HG02970 (cell line): ENCODE data around the gene TRIM59.

Experiments
- ATAC-seq: cut with Tn5 transposase; IDR thresholded peaks from one replicate; pipeline ENCODE4 v1.9.1; 2021; ENCODE audit warnings: mild to moderate bottlenecking, moderate library complexity, moderate number of reproducible peaks; ENCODE audit not compliant: unreplicated experiment, low FRiP score

TRIM59 gene

DNA sequence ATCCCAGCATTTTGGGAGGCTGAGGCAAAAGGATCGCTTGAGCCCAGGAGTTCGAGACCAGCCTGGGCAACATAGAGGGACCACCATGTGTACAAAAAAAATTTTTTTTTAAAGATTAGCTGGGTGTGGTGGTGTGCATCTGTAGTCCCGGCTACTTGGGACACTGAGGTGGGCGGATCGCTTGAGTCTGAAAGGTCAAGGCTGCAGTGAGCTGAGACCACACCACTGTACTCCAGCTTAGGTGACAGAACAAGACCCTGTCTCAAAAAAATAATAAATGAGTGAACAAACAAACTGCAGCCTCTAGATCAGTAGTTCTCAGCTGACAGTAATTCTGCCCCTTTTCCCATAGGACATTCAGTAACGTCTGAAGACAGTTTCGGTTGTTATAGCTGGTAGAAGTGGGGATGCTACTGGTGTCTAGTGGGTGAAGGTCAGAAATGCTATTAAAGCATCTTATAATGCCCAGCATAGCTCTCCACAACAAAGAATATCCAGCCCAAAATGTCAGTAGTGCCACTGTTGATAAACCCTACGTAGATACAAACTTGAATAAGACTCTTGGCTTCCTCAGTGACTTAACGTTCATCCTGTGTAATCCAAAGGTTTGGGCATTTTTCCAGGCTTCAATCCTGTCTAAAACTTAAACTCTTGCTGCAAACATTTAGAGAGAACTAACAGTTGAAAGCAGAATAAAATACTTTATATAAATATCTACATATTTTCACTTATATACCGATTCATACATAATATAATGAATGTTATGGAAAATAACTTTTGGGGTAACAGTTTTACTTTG, 39.6 kb downstream of the TRIM59 start:
- no peak for ATAC-seq

DNA sequence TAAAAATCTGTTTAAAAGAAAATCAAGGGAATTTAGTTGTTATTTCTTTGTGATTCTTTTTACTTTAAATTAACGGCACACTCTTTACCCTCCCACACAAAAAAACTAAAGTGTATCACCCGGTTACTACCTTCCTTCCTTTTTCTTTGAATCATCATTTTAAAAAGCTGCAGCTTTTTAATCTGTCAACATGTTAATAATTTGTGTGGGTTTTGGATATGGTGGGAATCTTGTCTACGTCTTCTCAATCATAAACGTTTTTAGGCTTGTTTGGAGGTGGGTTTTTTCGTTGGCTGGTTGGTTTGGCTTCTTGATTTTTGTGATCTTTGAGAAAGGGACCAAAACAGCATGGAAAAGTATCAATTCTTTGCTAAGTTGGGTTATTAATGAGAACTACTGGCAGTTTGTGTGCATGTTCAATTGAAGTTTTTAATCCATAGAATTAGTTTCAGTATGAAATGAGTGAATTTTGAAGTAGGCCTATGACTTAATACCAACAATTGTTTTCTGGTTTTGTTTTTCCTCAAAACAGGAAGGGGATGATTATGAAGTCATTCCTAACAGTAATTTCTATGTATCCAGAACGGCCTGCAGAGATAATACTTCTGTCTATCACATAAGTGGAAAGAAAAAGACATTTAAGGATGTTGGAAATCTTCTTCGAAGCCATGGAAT, 45.7 kb downstream of the TRIM59 start:
- ATAC-seq, result no peak

DNA sequence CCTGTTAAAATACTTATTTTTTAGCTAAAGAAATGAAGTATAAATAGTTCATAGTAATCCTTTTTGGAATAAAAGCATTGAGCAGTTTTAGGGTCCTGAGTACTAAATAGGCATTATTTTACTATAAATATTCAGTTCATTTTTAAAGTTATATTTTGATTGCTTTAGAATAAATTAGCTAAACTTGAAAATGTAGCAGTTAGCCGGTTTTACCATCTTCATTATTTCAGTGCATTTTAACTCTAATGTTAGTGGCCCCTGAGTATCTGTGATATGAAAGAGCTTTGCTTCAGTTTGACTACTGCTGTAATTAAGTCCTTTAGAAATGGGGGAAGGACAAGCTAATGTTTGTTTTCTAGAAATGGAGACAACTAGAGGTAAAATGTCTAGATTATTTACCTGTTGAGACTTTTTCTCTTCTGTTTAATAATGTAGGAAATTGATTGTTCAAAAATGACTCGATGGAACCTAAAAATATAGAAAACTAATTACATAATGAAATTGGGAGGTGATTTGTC, 46.5 kb downstream of the TRIM59 start:
- ATAC-seq, result no peak

DNA sequence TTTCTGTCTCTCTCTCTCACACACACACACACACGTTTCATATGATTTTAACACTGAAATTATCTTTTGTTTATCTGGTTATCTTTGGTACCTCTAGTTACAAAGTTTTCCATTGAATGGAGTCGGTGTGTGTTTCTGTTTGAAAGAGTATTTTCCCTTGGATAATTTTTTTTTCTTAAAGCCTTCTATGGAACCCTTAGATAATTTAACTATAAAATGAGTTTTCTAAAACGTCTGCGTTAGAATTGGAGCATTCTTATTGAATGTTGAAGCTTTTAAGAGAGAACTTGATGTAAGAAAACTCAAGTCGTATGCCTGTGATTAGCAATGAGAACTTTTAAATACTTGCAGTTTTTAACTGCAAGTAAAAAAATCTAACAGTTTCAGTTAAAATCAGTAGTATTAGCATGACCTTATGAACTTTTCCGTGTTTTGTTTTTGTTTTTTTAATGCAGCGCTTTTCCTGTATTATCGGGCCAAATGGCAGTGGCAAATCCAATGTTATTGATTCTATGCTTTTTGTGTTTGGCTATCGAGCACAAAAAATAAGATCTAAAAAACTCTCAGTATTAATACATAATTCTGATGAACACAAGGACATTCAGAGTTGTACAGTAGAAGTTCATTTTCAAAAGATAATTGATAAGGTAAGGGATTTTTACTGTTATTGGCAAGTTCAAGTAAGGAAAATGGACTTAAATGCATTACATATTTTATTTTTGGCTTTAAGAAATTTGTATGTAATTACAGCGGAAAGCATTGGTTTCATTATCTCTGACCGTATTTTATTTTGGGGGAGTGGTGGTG, 47.2 kb downstream of the TRIM59 start:
- no peak for ATAC-seq

DNA sequence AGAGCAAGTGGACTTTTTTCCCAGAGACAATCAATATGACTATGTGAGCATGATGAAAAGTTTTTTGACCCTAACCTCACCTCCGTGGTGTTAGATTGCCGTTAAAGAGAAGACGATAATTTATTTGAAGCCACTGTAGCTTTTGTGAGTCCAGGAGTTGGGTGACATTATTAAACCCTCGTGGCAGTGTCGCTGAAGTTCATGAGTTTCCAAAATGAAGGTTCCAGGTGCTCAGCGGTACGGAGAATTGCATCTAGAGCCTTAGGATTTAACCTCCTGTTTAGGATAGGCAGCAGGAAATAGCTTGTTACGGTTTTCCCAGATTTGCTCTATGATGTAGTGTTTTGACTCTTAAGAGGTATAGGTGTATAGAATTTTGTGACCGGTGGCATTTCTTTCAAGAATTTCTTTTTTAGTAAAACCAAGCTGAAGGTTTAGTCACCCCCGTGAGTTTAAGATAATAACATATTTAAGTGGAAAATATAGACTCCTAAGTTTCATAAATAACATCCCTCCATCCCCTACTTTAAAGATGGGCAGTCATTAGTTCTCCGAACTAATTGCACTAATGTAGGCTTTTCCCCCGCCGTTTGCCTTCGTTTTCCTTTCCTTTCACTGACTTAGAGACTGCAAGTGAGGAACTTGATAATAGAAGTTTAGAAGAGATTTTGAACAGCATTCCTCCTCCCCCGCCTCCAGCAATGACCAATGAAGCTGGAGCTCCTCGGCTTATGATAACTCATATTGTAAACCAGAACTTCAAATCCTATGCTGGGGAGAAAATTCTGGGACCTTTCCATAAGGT, 48.1 kb downstream of the TRIM59 start:
- ATAC-seq, result no peak

- no peak for ATAC-seq
These were observed 48.9 kb downstream of the TRIM59 start for GRCh38 chr3:160400702-160401150.

DNA sequence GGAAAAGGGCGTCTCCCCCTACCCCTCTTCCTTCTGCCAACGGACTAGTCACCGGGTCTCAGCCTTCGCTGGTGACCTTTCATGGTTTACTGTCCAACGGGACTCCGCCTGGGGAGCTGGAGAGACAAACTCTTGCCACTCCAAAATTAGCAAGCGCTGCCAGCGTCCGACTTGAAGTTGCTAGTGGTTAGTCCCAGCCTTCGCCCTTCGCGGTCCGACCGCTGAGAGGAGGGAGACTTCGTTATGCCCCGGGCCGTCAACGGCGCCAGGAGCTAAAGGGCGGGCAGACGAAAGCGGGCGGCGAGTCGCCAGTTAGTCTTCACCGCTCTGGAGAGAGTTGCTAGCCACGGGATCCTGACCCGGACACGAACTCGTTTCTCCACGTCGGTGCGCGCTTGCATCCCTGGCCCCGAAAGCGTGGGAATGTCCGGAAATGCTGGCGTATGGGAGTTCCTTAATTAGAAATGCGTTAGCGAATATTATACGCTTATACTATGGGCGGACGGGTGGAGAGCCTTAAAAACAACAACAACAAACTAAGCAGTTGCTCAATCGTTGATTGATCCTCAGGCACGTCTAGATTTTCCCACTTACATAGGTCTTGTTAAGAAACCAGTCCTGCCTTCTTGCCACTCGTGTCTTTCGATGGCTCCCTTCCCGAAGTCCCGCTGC, 49.4 kb downstream of the TRIM59 start:
- peak; percentile 1 for ATAC-seq

GRCh38 chr3:160399125-160400029, 50.2 kb downstream of the TRIM59 start, which contains the start of the genes IFT80 and SMC4:
TSS of gene IFT80 (minus strand) at chr3:160399225. CDS start at chr3:160384600, 14,625 bp downstream.
TSS of gene SMC4 (plus strand) at chr3:160399650. CDS start at chr3:160400827, 1,177 bp downstream.
- peak; percentile 95 for ATAC-seq

GRCh38 chr3:160398820-160399124, 50.8 kb downstream of the TRIM59 start:
- no peak for ATAC-seq

GRCh38 chr3:160395297-160395696, 54.3 kb downstream of the TRIM59 start:
- no peak for ATAC-seq

DNA sequence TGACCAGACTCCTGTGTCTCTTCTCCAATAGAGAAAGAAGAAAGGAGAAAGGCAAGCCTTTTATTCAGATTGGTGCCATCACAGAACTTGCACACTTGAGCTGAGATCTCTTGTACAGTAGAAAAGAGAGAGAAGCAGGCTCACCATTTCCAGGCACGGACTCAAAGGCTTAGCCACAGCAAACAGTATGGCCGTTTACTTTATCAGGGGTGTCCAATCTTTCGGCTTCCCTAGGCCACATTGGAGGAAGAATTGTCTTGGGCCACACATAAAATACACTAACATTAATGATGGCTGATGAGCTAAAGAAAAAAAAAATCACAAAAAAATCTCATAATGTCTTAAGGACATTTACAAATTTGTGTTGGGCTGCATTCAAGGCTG, 55.6 kb downstream of the TRIM59 start:
- ATAC-seq, result no peak

DNA sequence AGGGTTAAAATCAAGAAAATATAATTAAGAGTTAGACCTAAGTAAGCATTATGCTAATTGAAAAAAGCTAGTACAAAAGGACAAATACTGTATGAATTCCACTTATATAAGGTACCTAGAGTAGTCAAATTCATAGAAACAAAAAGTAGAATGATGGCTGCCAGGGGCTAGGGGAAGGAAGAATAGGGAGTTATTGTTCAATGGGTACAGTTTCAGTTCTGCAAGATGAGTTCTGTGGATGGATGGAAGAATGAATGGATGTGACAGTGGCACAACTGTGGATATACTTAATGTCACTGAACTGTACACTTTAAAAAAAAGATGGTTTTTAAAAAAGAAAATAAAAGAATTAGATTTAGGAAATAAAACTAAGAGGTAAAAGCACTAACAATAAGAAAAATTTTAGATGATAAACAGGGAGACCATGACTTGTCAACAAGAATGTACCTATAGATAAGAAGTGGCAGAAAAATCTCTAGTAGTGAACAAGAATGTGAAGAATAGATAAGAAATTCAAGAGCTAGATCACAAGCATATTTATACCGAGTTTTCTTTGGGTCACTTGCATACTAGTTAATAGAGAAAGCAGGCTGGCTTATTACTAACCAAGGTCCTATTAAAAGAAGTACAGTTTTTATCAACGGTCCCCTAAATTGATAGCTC, 56.1 kb downstream of the TRIM59 start:
- no peak for ATAC-seq

DNA sequence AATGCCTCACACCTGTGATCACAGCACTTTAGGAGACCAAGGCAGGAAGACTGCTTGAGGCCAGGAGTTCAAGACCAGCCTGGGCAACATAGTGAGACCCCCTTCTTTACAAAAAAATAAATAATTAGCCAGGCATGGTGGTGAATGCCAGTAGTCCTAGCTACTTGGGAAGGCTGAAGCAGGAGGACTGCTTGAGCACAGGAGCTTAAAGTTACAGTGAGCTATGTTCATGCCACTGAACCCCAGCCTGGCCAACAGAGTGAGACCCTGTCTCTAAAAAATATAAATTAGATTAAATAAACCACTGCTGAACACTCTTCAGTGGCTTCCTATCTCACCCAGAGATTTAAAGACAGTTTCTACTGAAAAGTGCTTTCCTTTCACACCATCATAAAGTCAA, 56.8 kb downstream of the TRIM59 start:
- ATAC-seq, result no peak

- no peak for ATAC-seq
These were observed 58.9 kb downstream of the TRIM59 start for GRCh38 chr3:160390565-160391138.
